AG09319 (cell line): ENCODE results near the gene ERC2.

Experiments
- DNase-seq: peaks from one replicate; pipeline ENCODE4 v3.0.0-alpha.2; 2010; ENCODE audit warnings: low read depth; ENCODE audit errors: extremely low read depth
- CTCF ChIP-seq: IDR thresholded peaks from 2 replicates; pipeline ENCODE4 v1.5.1; 2011; ENCODE audit warnings: low read depth, mild to moderate bottlenecking, inconsistent platforms, low read length, moderate library complexity

The ERC2 gene

GRCh38 chr3:55894605-55895004 lies 573.7 kb downstream of the ERC2 start:
- DNase-seq = no peak
- TF ChIP-seq CTCF = no peak

- TF ChIP-seq CTCF = no peak
- no peak for DNase-seq
These were observed 575.1 kb downstream of the ERC2 start for GRCh38 chr3:55893045-55893664.

GRCh38 chr3:55891106-55891505 lies 577.2 kb downstream of the ERC2 start:
- TF ChIP-seq CTCF = no peak
- DNase-seq = no peak

- no peak for DNase-seq
- no peak for TF ChIP-seq CTCF
These were observed 579.9 kb downstream of the ERC2 start for GRCh38 chr3:55888282-55888885.

GRCh38 chr3:55885721-55886120 lies 582.5 kb downstream of the ERC2 start:
- peak; percentile 28 for TF ChIP-seq CTCF
- DNase-seq = peak; percentile 24

- no peak for DNase-seq
- no peak for TF ChIP-seq CTCF
These were observed 583.6 kb downstream of the ERC2 start for GRCh38 chr3:55884491-55885285.

GRCh38 chr3:55884066-55884465 lies 584.2 kb downstream of the ERC2 start:
- no peak for TF ChIP-seq CTCF
- DNase-seq = no peak
